Activated CD4-positive, alpha-beta T cell treated with anti-CD3 and anti-CD28 coated beads, Interleukin-2, amount 10 ng/mL, durations not matched to agents 24 days and 14 days (primary cell): ENCODE measurements around the gene CXCL16. TPM values are rescaled to one million over a fixed set of nuclear protein-coding genes. Genes with fewer than 3 reads are reported as not detected.
A peak's percentile ranks its signal among the peaks of the same experiment; 100 is the strongest.

Experiments used
- DNase-seq: peaks from one replicate; pipeline ENCODE4 v3.0.0; 2022
- H3K27ac Mint-ChIP-seq: one replicate; pipeline ENCODE4 v1.8.0; 2022; ENCODE audit warnings: mild to moderate bottlenecking, mixed read lengths
- H3K27me3 Mint-ChIP-seq: one replicate; pipeline ENCODE4 v1.8.0; 2022; ENCODE audit warnings: mixed read lengths
- H3K36me3 Mint-ChIP-seq: one replicate; pipeline ENCODE4 v1.8.0; 2022; ENCODE audit warnings: low read depth, mild to moderate bottlenecking, mixed read lengths
- H3K4me1 Mint-ChIP-seq: one replicate; pipeline ENCODE4 v1.8.0; 2021; ENCODE audit warnings: mixed read lengths
- H3K4me3 Mint-ChIP-seq: one replicate; pipeline ENCODE4 v1.8.0; 2022; ENCODE audit warnings: mild to moderate bottlenecking, moderate library complexity, mixed read lengths
- H3K9me3 Mint-ChIP-seq: one replicate; pipeline ENCODE4 v1.8.0; 2021; ENCODE audit warnings: mixed read lengths
- intact Hi-C: fragments of 100-400 bp; cut with micrococcal nuclease; formaldehyde crosslinking; loops from one replicate; pipeline ENCODE4 v1.15.1; 2023
- total RNA-seq: library from RNA; stranded (reverse); gene quantifications from 2 replicates; pipeline ENCODE4 v1.2.3, GENCODE V29; 2022

Gene CXCL16
- 1.8 and 2.5 TPM in 2 replicates for total RNA-seq

- Mint-ChIP-seq H3K27ac (peak within 1 kb of the TSS; percentile 48), H3K27me3 (peaks cover 37% of the 10 kb centered on the region), H3K4me1 (peaks cover 22% of the 10 kb centered on the region), H3K9me3 (no peaks in the 10 kb centered on the region), H3K4me3 (peak within 1 kb of the TSS; percentile 85), H3K36me3 (no peaks in the 10 kb centered on the region)
- peak; percentile 89 for DNase-seq
- intact Hi-C loops = no loop called here
Observed at GRCh38 chr17:4739122-4740024, at the start of gene CXCL16, which contains the start of gene ZMYND15. Gene CXCL16, minus strand, starts transcription at chr17:4739928. Its CDS starts 589 bp downstream, at chr17:4739339. Gene ZMYND15, plus strand, starts transcription at chr17:4739833. Its CDS starts 716 bp downstream, at chr17:4740549.

DNA sequence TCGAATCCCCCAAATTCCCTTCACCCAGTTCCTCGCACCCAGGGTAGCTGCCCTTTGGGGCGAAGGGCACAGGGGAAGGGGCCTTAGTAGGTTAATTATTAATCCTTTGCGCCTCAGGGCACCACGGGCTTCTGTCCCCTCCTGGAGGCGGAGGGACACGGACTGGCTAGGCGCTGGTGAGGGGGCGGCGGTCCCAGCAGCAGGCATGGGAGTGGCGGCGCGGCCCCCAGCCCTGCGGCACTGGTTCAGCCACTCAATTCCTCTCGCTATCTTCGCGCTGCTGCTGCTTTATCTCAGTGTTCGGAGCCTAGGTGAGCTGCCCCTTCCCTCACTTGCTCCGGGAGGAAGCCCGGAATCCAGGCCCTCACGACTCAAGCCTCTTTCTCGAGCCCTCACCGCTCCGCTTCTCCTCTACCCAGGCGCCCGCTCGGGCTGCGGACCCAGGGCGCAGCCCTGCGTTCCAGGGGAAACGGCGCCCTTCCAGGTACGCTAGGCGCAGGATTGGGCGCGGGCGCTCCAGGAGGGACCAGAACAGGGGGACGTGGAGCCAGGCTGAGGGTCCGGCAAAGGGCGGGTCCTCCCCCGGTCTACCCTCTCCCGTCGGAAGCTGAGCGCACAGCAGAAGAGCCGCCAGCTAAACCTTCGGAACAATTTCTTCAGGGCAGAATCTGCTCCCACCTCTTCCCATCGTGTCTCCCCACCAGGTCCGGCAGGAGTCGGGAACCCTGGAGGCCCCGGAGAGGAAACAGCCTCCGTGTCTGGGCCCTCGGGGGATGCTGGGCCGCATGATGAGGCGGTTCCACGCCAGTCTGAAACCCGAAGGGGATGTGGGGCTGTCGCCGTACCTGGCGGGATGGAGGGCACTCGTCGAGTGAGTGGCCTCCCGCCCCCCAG, 49.3 kb upstream of the CXCL16 start, which contains the start of gene GLTPD2:
Gene GLTPD2 (plus strand): TSS at position 158 of the 894 bp plus-strand sequence. CDS start 48 bp downstream, at position 206.
- Mint-ChIP-seq H3K4me3 (peak within 1 kb of the TSS; percentile 91), H3K36me3 (no peaks in the 10 kb centered on the region), H3K4me1 (peaks cover 15% of the 10 kb centered on the region), H3K27ac (peak within 1 kb of the TSS; percentile 46), H3K9me3 (no peaks in the 10 kb centered on the region), H3K27me3 (peaks cover 44% of the 10 kb centered on the region)
- intact Hi-C loops = loop anchor here (2.0 to 5.0 kb wide), 3 partner anchors 42 to 147 kb away; partner anchors contain the start of genes ALOX15 and CHRNE
- no peak for DNase-seq

DNA sequence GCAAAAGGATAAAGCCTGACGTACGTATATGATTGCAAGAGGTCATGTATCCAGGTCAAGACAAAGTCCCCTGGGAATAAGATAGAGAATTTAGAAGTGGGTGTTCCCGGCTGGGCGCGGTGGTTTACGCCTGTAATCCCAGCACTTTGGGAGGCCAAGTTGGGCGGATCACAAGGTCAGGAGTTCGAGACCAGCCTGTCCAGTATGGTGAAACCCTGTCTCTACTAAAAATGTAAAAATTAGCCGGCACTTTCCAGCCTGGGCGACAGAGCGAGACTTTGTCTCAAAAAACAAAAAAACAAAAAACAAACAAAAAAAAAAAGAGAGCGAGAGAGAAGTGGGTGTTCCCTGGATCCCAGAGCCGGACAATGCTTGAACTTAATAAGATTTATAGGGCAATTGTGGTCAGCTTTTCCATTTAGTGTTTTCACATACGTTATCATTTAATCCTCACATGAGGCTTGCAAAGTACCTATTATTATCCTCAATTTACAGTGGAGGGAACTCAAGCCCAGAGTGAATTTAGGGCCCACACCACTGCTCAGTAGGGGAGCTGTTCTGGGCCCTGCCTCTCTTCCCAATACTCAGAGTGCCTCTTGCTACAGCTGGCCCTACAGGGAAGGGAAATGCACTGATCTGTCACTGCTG, 48.6 kb upstream of the CXCL16 start:
- Mint-ChIP-seq H3K36me3 (no peaks in the 10 kb centered on the region), H3K4me3 (peak overlapping the region; percentile 64), H3K4me1 (peaks cover 15% of the 10 kb centered on the region), H3K27ac (peak overlapping the region; percentile 6), H3K9me3 (no peaks in the 10 kb centered on the region), H3K27me3 (peaks cover 48% of the 10 kb centered on the region)
- intact Hi-C loops = loop anchor here (2.0 to 5.0 kb wide), 3 partner anchors 41 to 146 kb away; partner anchors contain the start of genes ALOX15 and CHRNE
- DNase-seq = no peak

GRCh38 chr17:4786516-4786915, 46.8 kb upstream of the CXCL16 start:
- H3K36me3 Mint-ChIP-seq = no peaks in the 10 kb centered on the region
- peaks cover 21% of the 10 kb centered on the region for H3K4me1 Mint-ChIP-seq
- H3K27me3 Mint-ChIP-seq = peaks cover 56% of the 10 kb centered on the region
- no peak for DNase-seq
- H3K27ac Mint-ChIP-seq = no peak overlapping the region
- no peak overlapping the region for H3K4me3 Mint-ChIP-seq
- H3K9me3 Mint-ChIP-seq = no peaks in the 10 kb centered on the region
- intact Hi-C loops = loop anchor here (5.0 kb wide), 2 partner anchors 39 to 144 kb away; partner anchors contain the start of gene ALOX15

GRCh38 chr17:4786106-4786511, 46.4 kb upstream of the CXCL16 start, which contains the start of gene VMO1:
Gene VMO1, minus strand, starts transcription at chr17:4786364. Its CDS starts 12 bp downstream, at chr17:4786352.
- DNase-seq = peak; percentile 66
- H3K4me3 Mint-ChIP-seq = peak within 1 kb of the TSS; percentile 59
- H3K4me1 Mint-ChIP-seq = peaks cover 21% of the 10 kb centered on the region
- intact Hi-C loops = loop anchor here (5.0 kb wide), 2 partner anchors 39 to 144 kb away; partner anchors contain the start of gene ALOX15
- no peak within 1 kb of the TSS for H3K27ac Mint-ChIP-seq
- peaks cover 56% of the 10 kb centered on the region for H3K27me3 Mint-ChIP-seq
- no peaks in the 10 kb centered on the region for H3K36me3 Mint-ChIP-seq
- no peaks in the 10 kb centered on the region for H3K9me3 Mint-ChIP-seq

DNA sequence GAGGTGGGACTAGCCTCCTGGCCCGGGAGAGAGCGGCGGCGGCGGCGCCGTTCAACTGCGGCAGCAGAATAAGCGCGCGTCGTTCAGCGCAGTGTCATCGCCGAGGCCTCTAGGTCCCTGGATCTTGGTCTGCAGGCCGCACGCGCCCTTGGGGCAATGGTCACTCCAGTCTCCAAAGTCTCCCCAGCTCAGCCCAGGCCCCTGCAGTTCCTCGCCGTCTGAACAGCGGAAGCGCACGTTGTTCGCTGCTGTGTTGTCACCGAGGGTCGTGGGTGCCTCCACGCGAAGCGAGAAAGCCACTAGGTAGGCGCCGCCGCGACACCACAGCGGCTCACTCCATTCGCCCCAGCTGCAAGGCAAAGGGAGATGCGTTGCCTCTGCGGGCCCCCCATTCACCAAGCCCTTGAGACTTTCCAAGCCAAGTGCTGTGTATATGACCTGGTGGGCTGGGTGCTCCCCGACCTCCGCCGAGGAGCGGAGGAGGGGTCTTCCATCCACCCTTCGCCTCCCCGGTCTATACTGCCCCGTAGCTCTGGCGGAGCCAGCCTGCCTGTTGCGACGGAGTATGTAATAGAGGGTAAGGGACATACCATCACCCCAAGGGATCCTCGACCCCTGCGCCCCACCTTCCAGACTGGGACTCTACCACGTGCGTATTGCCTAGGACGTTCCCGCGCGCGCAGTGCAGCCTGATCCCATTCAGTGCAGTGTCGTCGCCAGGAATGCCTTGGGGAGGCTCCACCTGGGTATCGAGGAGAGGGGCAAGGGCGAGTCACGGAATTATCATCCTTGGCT, 45.8 kb upstream of the CXCL16 start:
- peak; percentile 68 for DNase-seq
- Mint-ChIP-seq H3K4me3 (peak overlapping the region; percentile 59), H3K9me3 (no peaks in the 10 kb centered on the region)

DNA sequence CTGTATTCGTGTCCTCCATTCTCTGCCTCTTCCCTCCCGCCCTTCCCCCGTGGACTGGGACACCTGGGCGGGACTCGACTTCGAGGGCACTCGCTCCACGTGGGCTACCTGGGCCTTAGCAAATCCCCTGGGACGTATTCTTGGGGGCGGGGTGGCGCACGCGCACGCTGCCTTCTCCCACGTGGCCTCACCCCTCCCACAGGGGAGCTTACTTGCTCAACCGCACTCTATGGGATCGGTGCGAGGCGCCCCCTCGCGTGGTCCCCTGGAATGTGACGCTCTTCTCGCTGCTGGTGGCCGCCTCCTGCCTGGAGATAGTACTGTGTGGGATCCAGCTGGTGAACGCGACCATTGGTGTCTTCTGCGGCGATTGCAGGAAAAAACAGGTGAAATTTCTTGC, 42.9 kb upstream of the CXCL16 start:
- Mint-ChIP-seq H3K27me3 (peaks cover 64% of the 10 kb centered on the region), H3K36me3 (no peaks in the 10 kb centered on the region), H3K4me3 (no peak overlapping the region), H3K4me1 (peaks cover 17% of the 10 kb centered on the region), H3K9me3 (no peaks in the 10 kb centered on the region), H3K27ac (no peak overlapping the region)
- intact Hi-C loops = no loop called here
- peak; percentile 75 for DNase-seq

More for the DNA sequence above, 45.8 kb upstream of the CXCL16 start:
- H3K27me3 Mint-ChIP-seq = peaks cover 60% of the 10 kb centered on the region
- H3K4me1 Mint-ChIP-seq = peaks cover 18% of the 10 kb centered on the region
- no peaks in the 10 kb centered on the region for H3K36me3 Mint-ChIP-seq
- H3K27ac Mint-ChIP-seq = no peak overlapping the region
- intact Hi-C loops = loop anchor here (5.0 kb wide), 2 partner anchors 38 to 143 kb away; partner anchors contain the start of gene ALOX15

- Mint-ChIP-seq H3K4me3 (no peak overlapping the region), H3K36me3 (no peaks in the 10 kb centered on the region), H3K27me3 (peaks cover 44% of the 10 kb centered on the region), H3K27ac (no peak overlapping the region), H3K9me3 (no peaks in the 10 kb centered on the region), H3K4me1 (peaks cover 10% of the 10 kb centered on the region)
- intact Hi-C loops = no loop called here
- DNase-seq = no peak
Observed at GRCh38 chr17:4780325-4780955, 40.7 kb upstream of the CXCL16 start.

GRCh38 chr17:4777969-4778760, 38.4 kb upstream of the CXCL16 start:
- Mint-ChIP-seq H3K9me3 (no peaks in the 10 kb centered on the region), H3K27ac (no peak overlapping the region), H3K4me3 (no peak overlapping the region)

GRCh38 chr17:4772235-4772613, 32.5 kb upstream of the CXCL16 start:
- no peaks in the 10 kb centered on the region for H3K36me3 Mint-ChIP-seq
- peaks cover 14% of the 10 kb centered on the region for H3K4me1 Mint-ChIP-seq
- peaks cover 9% of the 10 kb centered on the region for H3K27me3 Mint-ChIP-seq
- intact Hi-C loops = no loop called here
- no peak overlapping the region for H3K27ac Mint-ChIP-seq
- no peak overlapping the region for H3K4me3 Mint-ChIP-seq
- no peaks in the 10 kb centered on the region for H3K9me3 Mint-ChIP-seq
- no peak for DNase-seq

More at GRCh38 chr17:4777969-4778760, 38.4 kb upstream of the CXCL16 start:
- Mint-ChIP-seq H3K27me3 (peaks cover 32% of the 10 kb centered on the region), H3K4me1 (peaks cover 8% of the 10 kb centered on the region), H3K36me3 (no peaks in the 10 kb centered on the region)
- DNase-seq = no peak
- intact Hi-C loops = no loop called here

DNA sequence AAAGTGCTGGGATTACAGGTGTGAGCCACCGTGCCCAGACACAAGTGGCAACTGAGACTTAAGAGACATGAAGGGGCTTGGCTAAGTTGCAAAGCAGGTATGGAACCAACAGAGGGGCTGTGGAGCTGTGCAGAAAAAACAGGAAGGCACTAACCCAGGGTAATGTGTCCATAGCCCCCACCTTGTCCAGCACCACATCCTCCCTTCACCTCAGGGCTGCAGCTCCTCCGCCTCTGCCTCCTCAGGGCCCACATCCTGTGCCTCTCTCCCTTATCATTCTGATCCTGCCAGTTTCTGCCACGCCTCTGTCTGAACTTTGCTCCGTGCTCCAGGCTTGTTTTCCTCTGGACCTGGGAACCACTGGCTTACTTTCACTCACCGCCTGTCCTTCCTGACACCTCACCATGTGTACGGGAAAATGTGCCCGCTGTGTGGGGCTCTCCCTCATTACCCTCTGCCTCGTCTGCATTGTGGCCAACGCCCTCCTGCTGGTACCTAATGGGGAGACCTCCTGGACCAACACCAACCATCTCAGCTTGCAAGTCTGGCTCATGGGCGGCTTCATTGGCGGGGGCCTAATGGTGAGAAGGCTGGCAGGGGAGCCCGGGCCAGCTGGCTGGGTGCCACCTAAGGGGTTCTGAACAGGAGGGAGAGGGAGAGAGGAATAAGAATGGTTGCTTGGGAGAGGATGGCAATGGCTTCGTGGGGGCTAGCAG, 31.9 kb upstream of the CXCL16 start, which contains the start of gene TM4SF5:
Gene TM4SF5 (plus strand): TSS at position 368 of the 716 bp plus-strand sequence. CDS start 37 bp downstream, at position 405.
- Mint-ChIP-seq H3K36me3 (no peaks in the 10 kb centered on the region), H3K27ac (peak within 1 kb of the TSS; percentile 19), H3K9me3 (no peaks in the 10 kb centered on the region), H3K27me3 (peaks cover 9% of the 10 kb centered on the region), H3K4me1 (peaks cover 14% of the 10 kb centered on the region), H3K4me3 (no peak within 1 kb of the TSS)
- peak; percentile 77 for DNase-seq
- intact Hi-C loops = no loop called here
